Measurements from ENCODE around the gene INTS11. TPM values are rescaled to one million over a fixed set of nuclear protein-coding genes. Genes with fewer than 3 reads are reported as not detected.

The INTS11 gene
- total and polyA plus RNA-seq, 2 of the 8 experiments (the other 6 are each of a cell fraction or from before 2014, with no cell fraction given): 113 to 243 TPM

GRCh38 chr1:1291023-1291528 is 33.4 kb downstream of the INTS11 start:
- H3K4ac ChIP-seq (replicated peaks; ENCODE audit: insufficient read length, low read depth, low read length): no peak overlapping the region
- H2AK5ac ChIP-seq (ENCODE audit: low read depth, low read length): no peak overlapping the region
- FAIRE-seq (no peak), DNase-seq (ENCODE audit: low read depth in 1 of 2, low spot score in 2 of 2) (no peak)
- H3K4me1 ChIP-seq (replicated peaks in 1 of 4; ENCODE audit: control insufficient read depth in 3 of 4, insufficient read depth in 4 of 4, low read length in 3 of 4): peaks cover 0 to 8% (median 0%) of the 10 kb centered on the region in 4 experiments; a peak in 2 of 7 replicates
- no peak overlapping the region for H2BK120ac ChIP-seq (replicated peaks; ENCODE audit: low read depth, low read length)
- H2BK15ac ChIP-seq (ENCODE audit: low read length): no peak overlapping the region
- no peak overlapping the region for H2AFZ ChIP-seq (ENCODE audit: low read length)
- H2BK20ac ChIP-seq (ENCODE audit: low read length): no peak overlapping the region
- no peak overlapping the region for H3K14ac ChIP-seq (ENCODE audit: insufficient read length)
- H3K23me2 ChIP-seq (ENCODE audit: low read depth, low read length): no peaks in the 10 kb centered on the region
- 84% methylated on average over 14 of the region's 28 CpGs; no CpG with 5 or more reads in 1 of the 2 experiments for WGBS, 2 experiments (ENCODE audit: extremely low coverage in 1 of 2, insufficient coverage in 1 of 2, insufficient read length in 1 of 2, insufficient replicate concordance in 2 of 2, low coverage in 1 of 2, low lambda C conversion rate in 2 of 2, missing lambda C conversion rate in 1 of 2)
- peaks cover 2 to 4% of the 10 kb centered on the region in 2 experiments for H4K20me1 ChIP-seq (replicated peaks in 1 of 2; ENCODE audit: control insufficient read depth in 1 of 2, insufficient read depth in 2 of 2, low read length in 2 of 2)
- H3K36me3 ChIP-seq (ENCODE audit: control insufficient read depth in 2 of 4, insufficient read depth in 4 of 4, low read length in 3 of 4): 0 out of 8 replicates have a peak, but pooled peaks cover 0 to 3% (median 0%) of the 10 kb centered on the region in 4 experiments
- H3K18ac ChIP-seq (ENCODE audit: extremely low read depth, low read length): no peak overlapping the region
- H3K79me1 ChIP-seq (ENCODE audit: low read depth, low read length): no peaks in the 10 kb centered on the region
- peaks cover 0 to 3% (median 0%) of the 10 kb centered on the region in 4 experiments; a peak in 1 of 7 replicates for H3K27me3 ChIP-seq (replicated peaks in 1 of 4; ENCODE audit: control insufficient read depth in 3 of 4, extremely low read depth in 1 of 4, insufficient read depth in 3 of 4, low read length in 3 of 4)
- no peaks in the 10 kb centered on the region for H3K79me2 ChIP-seq (ENCODE audit: control insufficient read depth in 1 of 2, insufficient read depth in 2 of 2, low read length in 2 of 2)
- H3K9ac ChIP-seq (replicated peaks in 1 of 4; ENCODE audit: extremely low read depth in 1 of 4, low read depth in 3 of 4, low read length in 3 of 4): no peak overlapping the region
- H4K91ac ChIP-seq (replicated peaks; ENCODE audit: insufficient read length, low read length): no peak overlapping the region
- H3K56ac ChIP-seq (replicated peaks; ENCODE audit: insufficient read length, low read depth, low read length): no peak overlapping the region
- peaks cover 0 to 2% of the 10 kb centered on the region in 2 experiments; a peak in 1 of 4 replicates for H3K9me3 ChIP-seq (ENCODE audit: insufficient read depth in 2 of 2, low read depth in 1 of 2, low read length in 1 of 2)
- no peak overlapping the region for H3K4me3 ChIP-seq (ENCODE audit: extremely low read depth in 1 of 4, insufficient read depth in 2 of 4, low read depth in 3 of 4, low read length in 4 of 4)
- 0 out of 2 replicates have a peak overlapping the region, but pooled peaks have one; percentile 2 for H2BK5ac ChIP-seq (ENCODE audit: low read depth, low read length)
- H2BK12ac ChIP-seq (ENCODE audit: low read depth, low read length): no peak overlapping the region
- POLR2A ChIA-PET (ENCODE audit: partially characterized antibody): interaction anchor here (1.0 to 2.3 kb wide), 6 partner anchors 9 to 44 kb away, joined by 3 to 9 read pairs (median 6); partner anchors contain the start of gene UBE2J2
- H3K4me2 ChIP-seq (ENCODE audit: insufficient read depth in 1 of 2, low read depth in 2 of 2, low read length in 2 of 2): no peak overlapping the region
- no peak overlapping the region for H3K27ac ChIP-seq (ENCODE audit: low read depth, low read length)
- no peak overlapping the region for H3K23ac ChIP-seq (ENCODE audit: insufficient read length)
- CTCF ChIA-PET (ENCODE audit: partially characterized antibody): interaction anchor here (0.6 to 3.4 kb wide), 46 partner anchors 8 to 1007 kb away, joined by 3 to 38 read pairs (median 5); partner anchors contain the start of genes SCNN1D, TTLL10 and UBE2J2
- H4K8ac ChIP-seq (ENCODE audit: extremely low read depth, insufficient read depth, low read length): peak overlapping the region; percentile 4; the same call in 1 of the 2 replicates
- no peak overlapping the region for H4K5ac ChIP-seq (ENCODE audit: insufficient read length, low read depth, low read length)
- TF ChIP-seq CBX8 (IDR thresholded peaks at IDR 0.05; ENCODE audit: borderline replicate concordance, low read depth, low read length) (no peak), CBX5 (IDR thresholded peaks at IDR 0.05; ENCODE audit: low read depth, low read length) (no peak), TEAD4 (IDR thresholded peaks at IDR 0.05; ENCODE audit: low read depth, low read length) (no peak), MAX (IDR thresholded peaks at IDR 0.05) (no peak), SIX5 (IDR thresholded peaks at IDR 0.05; ENCODE audit: low read depth, low read length) (no peak), HDAC2 (IDR thresholded peaks at IDR 0.05; ENCODE audit: borderline replicate concordance in 1 of 2, low read depth in 2 of 2, low read length in 2 of 2) (no peak), RNF2 (IDR thresholded peaks at IDR 0.05; ENCODE audit: borderline replicate concordance, low read depth, low read length, missing control alignments, poor library complexity, severe bottlenecking) (no peak), POLR2AphosphoS5 (IDR thresholded peaks at IDR 0.05; ENCODE audit: low read depth, low read length) (no peak), BCL11A (IDR thresholded peaks at IDR 0.05; ENCODE audit: low read depth in 2 of 2, low read length in 2 of 2) (no peak), FOSL1 (IDR thresholded peaks at IDR 0.05; ENCODE audit: insufficient read depth, low read depth, low read length) (no peak), TBP (IDR thresholded peaks at IDR 0.05; ENCODE audit: low read depth, low read length) (no peak), SUZ12 (IDR thresholded peaks at IDR 0.05; ENCODE audit: low read length) (no peak)

All from H1 (cell line).